NCI-H2196 (cell line): ENCODE results near the gene SNRPF.
"Not testable (repeated sequence)": the region's sequence is repeated elsewhere in the genome, so short reads cannot be mapped to it uniquely, and the experiment has no call there.

Experiments used
- DNase-seq: peaks from one replicate; lab custom pipeline; 2025; ENCODE audit not compliant: unreplicated experiment; lab: John Stamatoyannopoulos, UW

SNRPF gene

DNA sequence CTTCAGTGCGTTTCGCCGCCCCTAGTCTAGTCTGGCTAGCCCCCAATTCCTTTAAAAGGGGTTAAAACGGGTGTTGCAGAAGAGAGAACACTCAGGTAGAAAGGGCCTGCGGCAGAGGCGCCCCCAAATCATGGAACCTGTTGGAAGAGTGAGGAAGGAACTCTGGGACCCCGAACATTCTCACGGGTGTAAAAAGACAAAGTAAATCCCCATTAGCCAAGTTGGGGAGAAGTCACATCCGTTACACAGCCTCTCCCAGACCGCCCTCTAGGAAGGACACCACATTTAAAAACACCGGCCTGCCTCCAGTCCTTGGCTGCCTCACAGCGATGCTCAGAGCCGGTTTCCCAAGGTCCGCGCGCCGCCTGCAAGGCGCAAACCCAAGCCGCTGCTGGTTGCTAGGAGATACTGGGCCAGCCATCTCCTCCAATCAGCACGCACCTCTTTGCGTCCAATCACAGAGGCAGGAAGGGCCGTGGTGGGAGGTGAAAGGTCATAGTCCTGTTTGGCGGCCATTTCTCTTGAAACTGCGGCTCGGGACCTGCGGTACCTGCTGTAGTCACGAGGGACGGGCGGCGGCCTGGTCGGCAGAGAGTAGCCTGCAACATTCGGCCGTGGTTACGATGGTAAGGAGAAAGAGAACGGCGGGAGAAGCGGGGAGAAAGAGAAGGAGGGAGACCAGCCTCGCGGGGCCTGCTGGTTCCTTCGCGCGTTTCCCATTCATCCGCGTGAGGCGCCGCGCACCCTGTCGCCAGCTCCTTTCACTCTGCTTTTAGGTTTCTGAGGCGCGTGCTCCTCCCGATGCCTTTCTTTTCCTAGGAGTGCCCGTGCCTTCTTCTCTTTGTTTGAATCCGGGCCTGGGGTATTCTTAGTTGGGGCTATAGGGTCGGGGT is at the start of gene SNRPF:
Gene SNRPF, plus strand, starts transcription at position 502 of the 893 bp plus-strand sequence. Its CDS starts 122 bp downstream, at position 624.
- DNase-seq: peak; percentile 93

DNA sequence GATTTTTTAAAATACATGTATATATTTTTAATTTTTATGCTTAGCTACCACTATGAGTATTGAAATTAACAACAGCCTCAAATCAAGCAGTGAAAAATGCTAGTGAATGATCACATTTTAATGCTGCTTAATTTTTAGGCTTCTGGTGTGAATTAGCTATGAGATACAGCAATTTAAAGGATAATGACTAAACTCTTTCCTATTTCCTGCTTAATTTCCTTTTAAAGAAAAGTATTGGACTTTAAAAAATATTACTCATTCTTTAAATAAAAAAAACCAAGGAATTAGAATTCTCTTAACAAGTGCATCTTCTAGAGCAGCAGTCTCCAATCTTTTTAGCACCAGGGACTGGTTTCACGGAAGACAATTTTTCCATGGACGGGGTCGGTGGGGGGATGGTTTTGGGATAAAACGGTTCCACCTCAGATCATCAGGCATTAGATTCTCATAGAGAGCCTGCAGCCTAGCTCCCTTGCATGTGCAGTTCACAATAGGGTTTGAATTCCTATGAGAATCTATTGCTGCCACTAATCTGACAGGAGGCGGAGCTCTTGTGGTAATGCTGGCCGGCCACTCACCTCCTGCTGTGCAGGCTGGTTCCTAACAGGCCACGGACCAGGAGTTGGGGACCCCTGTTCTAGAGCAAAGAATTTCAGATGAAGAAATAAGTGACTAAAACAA is 49.6 kb upstream of the SNRPF start:
- DNase-seq: no peak

DNA sequence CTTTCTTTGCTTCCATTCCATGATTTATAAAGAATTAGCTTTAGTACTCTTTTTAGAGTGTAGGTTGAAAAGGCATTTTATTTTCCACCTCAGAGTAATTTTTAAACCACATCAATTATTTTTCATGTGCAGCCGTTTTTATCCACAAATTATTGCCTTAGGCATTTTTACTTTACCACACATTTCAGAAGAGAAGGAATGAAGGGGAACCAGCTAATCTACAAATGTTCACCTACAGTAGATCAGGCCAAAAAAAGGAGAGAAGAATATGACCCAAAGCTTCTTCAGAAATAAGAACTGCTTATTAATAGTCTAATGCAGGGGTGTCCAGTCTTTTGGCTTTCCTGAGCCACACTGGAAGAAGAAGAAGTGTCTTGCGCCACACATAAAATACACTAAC is 48.3 kb upstream of the SNRPF start:
- DNase-seq: no peak

- not testable (repeated sequence) for DNase-seq
Measured at GRCh38 chr12:95812155-95812554, 46.6 kb upstream of the SNRPF start.

DNA sequence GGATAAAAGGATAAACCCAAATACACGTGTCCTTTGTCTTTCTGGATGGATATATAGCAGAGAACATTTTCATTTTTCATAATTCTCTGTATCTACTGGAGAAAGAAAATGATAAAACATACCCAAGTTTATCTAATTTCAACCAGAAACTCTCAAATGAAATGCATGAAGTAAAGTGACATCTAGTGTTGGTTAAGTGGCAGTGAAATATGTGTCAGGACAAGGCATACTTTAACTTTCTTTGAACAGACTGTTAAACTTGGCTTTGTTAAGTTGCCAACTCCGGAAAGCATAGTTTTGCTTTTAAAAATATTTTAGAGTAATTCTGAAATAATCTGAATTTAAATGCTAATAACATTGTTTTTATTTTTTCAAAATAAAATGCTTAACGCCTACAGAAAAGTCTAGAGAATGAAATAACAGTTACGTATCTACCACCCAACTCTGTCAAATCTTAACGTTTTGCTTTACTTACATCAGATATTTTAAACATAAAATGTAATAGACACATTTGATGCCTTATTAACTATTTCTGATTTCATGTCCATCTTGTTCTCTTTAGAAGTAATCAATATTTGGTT is 43.0 kb upstream of the SNRPF start:
- peak; percentile 25 for DNase-seq

GRCh38 chr12:95820096-95820703 is 38.6 kb upstream of the SNRPF start:
- DNase-seq: peak; percentile 68

- no peak for DNase-seq
Measured at GRCh38 chr12:95829395-95829794, 29.4 kb upstream of the SNRPF start.

DNA sequence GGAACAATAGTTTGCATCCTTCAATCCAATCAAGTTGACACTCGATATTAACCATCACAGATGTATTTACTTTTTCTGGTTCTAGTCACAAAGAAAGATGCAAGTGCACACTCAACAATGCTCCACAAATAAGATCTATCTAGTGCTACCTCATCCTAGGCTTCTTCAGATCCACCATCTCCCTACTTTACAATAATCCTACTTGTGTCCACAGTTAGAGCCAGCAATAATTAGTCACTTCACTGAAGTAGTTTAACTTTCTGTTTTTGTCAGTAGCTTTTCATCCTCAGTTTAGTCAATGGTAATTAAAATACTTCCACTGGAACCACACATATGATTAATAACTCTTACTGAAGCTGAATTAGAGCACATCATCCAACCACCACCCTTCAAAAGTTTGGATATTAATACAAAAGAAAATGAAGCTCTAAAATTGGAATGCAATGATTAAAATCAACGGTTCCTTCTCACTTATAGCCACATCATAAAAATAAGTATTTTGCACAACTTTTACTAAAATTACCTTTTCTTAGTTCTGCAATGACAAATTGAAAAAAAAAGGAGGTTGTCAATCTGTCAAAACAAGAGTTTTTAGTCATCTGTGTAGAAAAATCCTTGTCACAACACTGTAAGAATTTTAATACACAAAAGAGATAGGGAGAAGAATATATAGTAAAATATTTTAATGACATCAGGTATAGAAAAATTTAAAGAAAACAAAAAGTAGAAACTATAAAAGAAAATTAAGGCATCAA is 28.2 kb upstream of the SNRPF start:
- DNase-seq: no peak

- DNase-seq: no peak
Measured at GRCh38 chr12:95834572-95834971, 24.2 kb upstream of the SNRPF start.

DNA sequence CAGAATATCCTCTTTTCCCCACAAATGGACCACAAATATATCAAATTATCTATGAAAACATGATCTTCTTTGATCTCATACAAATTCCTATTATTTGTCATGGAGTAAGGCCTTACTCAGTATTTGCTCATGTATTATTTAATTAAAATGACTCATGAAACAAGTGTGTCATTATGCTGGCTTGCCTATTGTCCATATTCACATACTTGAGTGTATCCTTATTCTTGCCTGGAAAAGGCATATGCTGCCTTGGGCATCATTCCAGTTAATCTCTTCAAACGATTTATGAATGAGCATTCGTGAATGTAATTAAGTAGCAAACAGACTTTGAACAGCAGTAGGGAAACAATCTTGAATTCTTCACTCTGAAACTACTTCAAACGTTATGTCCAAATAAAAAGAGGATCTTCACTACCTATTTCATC is 22.6 kb upstream of the SNRPF start:
- DNase-seq: peak; percentile 68

GRCh38 chr12:95836630-95837239 is 22.0 kb upstream of the SNRPF start:
- peak; percentile 49 for DNase-seq

- no peak for DNase-seq
Measured at GRCh38 chr12:95837240-95838038, 21.3 kb upstream of the SNRPF start.

- peak; percentile 62 for DNase-seq
Measured at GRCh38 chr12:95838125-95838524, 20.6 kb upstream of the SNRPF start.

GRCh38 chr12:95842426-95842825 is 16.3 kb upstream of the SNRPF start:
- DNase-seq: not testable (repeated sequence)

GRCh38 chr12:95848575-95849388 is 10.0 kb upstream of the SNRPF start:
- DNase-seq: peak; percentile 56

GRCh38 chr12:95851606-95852005 is 7.1 kb upstream of the SNRPF start:
- no peak for DNase-seq

GRCh38 chr12:95852133-95852532 is 6.6 kb upstream of the SNRPF start:
- DNase-seq: no peak

GRCh38 chr12:95857156-95857555 is 1.6 kb upstream of the SNRPF start:
- no peak for DNase-seq

- no peak for DNase-seq
Measured at GRCh38 chr12:95857799-95858198, 953 bp upstream of the SNRPF start.
